ENCODE measurements around the gene FXYD1.
"Not testable (repeated sequence)": the region's sequence is repeated elsewhere in the genome, so short reads cannot be mapped to it uniquely, and the experiment has no call there.

Gene FXYD1

GRCh38 chr19:35144259-35144599 lies 5.6 kb downstream of the FXYD1 start:
- no peak for DNase-seq

GRCh38 chr19:35144600-35145436 lies 6.2 kb downstream of the FXYD1 start:
- DNase-seq: peak; percentile 27

GRCh38 chr19:35146746-35147459 lies 8.3 kb downstream of the FXYD1 start:
- no peak for DNase-seq

- no peak for DNase-seq
Measured at GRCh38 chr19:35149463-35149862, 10.8 kb downstream of the FXYD1 start.

DNA sequence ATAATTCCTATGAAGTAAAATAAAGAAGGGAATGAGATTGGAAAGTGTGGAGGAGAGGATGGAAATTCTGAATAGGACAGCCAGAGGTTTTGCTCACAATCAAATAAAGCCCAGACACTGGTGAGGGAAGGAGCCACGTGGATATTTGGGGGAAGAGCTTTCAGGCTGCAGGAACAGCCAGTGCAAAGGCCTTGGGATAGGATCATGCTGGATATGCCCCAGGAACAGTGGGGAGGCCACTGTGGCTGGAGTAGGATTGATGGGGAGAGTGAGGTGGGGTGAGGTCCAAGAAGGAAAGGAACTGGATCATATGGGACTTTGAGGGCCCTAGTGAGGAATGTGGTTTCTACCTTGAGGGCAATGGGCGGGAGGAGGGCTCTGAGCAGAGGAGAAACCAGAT lies 11.8 kb downstream of the FXYD1 start:
- DNase-seq: no peak

DNA sequence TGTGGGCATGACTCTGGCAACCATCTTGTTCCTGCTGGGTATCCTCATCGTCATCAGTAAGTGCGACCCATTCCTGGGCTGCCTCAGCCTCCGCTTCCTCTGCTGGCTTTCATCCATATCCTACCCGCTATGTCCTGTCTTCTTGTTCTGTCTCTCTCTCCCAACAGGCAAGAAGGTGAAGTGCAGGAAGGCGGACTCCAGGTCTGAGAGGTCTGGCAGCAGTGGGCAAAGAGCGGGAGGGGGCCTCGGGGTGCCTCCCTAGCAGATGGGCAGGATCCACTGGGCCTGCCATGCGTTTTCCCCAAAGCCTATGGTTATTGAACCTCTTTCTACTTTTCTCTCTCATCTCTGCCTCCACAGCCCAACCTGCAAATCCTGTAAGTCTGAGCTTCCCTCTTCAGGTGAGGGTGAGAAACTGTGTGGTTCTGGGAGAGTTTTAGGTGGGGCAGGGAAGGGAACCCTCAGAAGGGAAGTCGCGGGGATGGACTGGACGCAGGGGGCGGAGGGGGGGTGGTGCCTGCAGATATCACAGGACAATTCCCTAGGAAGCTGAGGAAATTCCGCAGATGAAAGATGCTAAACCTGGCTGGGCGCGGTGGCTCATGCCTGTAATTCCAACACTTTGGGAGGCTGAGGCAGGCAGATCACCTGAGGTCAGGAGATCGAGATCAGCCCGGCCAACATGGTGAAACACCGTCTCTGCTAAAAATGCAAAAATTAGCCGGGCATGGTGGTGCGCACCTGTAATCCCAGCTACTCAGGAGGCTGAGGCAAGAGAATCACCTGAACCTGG lies 12.8 kb downstream of the FXYD1 start:
- no peak for DNase-seq

- DNase-seq: not testable (repeated sequence)
Measured at GRCh38 chr19:35153129-35153522, 14.5 kb downstream of the FXYD1 start.

- no peak for DNase-seq
Measured at GRCh38 chr19:35153701-35154524, 15.3 kb downstream of the FXYD1 start.

- DNase-seq: no peak
Measured at GRCh38 chr19:35154525-35155406, 16.1 kb downstream of the FXYD1 start, which contains the start of gene FXYD5. Gene FXYD5, plus strand, starts transcription at chr19:35154735. Its CDS starts 816 bp downstream, at chr19:35155551.

- no peak for DNase-seq
Measured at GRCh38 chr19:35155441-35155840, 16.8 kb downstream of the FXYD1 start.

DNA sequence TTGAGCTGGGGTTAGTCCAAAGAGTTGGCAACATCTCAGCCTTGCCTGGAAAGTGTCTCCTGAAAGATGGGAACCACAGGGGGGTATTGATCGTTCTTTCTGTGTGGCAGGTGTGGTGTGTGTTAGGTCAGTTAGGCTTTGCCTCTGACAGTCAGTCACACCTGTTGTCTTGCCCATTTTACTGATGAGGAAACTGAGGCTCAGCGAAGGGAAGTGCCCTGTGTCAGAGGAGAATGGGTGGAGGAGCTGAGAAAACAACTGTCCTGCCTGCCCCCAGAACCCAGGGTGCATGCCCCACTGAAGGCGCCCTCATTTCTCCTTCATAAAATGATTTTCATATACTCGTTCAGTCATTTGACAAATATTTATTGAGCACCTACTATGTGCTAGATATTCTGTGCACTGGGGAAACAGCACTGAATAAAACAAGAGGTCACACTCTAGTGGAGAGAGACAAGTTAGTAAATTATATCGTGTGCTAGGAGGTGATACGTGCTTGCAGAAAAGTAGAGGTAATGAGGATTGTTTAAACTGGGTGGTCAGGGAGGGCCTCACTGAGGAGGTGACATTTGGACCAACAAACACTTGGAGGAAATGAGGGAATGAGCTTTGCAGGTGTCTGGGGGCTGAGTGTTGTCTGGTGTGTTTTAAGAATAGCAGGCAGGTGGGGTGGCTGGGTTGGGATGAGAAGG lies 17.5 kb downstream of the FXYD1 start:
- DNase-seq: no peak

- no peak for DNase-seq
Measured at GRCh38 chr19:35156673-35157014, 18.0 kb downstream of the FXYD1 start.

DNA sequence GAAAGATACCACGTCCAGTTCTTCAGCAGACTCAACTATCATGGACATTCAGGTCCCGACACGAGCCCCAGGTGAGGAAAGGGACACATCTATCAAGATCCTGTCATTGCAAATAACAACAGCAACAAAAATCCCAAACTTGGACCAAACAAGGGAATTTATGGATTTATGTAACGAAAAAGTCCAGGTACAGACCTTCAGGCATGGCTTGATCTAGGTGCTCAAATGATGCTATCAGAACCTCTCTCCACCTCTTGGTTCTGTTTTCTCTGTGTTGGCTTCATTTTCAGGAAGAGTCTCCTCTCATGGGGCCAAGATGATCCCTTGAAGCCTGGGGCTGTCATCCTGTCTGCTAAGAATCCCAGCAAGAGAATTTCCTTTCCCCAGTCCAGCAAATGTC lies 18.8 kb downstream of the FXYD1 start:
- no peak for DNase-seq

DNA sequence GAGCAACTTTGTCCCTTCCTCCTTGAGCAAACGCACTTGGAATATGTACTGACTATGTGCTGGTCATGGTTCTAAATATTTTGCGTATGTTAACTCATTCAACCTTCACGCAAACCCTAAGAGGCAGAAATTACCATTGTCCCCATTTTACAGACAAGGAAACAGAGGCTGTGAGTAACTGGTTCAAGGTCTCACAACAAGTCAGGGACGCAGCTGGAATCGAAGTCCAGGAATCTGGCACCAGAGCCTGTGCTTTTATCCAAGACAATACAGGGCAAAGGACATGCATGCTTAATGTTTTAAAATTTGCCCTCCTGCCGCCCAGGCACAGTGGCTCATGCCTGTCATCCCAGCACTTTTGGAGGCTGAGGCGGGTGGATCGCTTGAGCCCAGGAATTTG lies 21.0 kb downstream of the FXYD1 start:
- no peak for DNase-seq

DNA sequence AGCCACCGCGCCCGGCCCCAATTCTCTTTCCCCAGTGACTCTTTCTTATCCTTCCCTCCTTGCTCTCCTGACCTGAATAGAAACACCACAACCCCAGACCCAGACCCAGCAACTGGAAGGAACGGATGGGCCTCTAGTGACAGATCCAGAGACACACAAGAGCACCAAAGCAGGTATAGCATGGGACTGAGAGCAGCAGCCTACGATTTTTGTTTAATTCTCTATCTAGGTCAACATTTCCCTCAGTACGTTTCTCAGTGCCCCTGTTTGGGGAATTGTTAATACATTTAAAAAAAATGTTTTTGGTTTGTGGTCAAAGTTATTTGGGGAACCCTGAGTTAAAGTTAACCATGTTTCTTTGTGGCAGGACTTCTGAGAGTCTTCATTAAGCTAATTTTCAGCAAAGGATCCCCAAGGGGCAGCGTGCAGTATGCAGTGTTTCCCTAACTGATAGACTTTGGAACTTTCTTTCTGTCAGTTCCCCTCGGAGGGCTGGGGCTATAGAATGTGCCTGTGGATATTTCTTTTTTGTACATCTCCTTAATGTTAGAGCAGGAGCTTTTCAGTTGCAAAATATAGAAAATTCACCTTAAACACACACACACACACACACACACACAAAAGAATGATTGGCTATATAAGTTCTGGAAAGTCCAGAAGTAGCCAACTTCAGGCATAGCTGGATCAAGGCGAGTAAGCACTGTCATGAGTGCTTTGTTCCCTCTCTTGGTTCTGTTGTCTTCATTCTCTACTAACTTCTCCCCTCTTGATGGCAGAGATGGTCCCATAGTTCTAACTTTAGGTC lies 22.2 kb downstream of the FXYD1 start:
- no peak for DNase-seq

DNA sequence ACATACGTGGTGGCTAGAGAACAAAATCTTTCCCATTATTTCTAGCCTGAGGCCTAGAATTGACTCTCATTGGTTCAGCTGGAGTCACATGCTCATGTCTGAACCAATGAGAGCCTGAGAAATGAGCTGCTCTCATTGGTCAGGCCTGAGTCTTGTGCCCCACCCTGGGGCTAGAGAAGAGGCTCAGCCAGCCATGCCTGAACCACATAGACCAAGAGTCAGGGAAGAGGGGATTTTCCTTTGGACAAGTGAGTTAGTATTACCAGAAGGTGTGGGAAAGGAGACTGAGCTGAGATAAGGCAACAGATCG lies 22.8 kb downstream of the FXYD1 start:
- no peak for DNase-seq

DNA sequence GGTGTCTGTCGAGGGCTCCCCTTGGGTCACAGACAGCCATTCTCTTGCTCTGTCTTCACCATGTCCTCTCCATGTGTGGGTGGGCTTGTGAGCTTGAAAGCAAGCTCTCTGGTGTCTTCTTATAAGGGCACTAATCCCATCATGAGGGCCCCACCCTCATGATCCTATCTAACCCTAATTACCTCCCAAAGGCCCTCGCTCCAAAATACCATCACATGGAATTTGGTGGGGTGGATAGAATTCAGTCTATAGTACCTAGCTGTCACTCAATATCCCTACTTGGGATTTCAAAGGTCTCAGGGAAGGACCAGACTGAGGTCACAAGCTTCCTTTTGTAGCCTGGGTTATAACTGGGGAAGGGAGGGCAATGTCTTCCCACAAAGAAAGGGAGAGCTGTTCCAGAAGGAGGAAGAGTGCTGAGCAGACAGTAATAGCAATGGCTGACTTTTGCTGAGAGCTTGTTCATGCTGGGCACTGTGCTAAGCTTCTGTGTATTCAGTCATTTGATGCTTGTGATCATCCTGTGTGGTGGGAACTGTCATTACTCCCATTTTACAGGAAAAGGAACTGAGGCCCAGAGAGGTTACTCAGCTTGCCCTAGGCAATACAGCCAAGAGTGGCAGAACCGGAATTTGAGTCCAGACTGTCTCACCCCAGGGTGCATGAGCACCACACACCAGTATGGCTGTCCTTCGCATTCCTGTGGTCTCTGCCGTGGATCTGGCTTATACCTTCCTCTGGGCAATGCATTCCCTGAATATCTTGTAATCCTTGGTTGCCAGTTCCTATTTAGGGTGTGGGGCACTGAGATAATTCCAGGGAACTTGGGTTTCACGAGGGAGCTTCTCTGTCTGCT lies 24.1 kb downstream of the FXYD1 start:
- no peak for DNase-seq

DNA sequence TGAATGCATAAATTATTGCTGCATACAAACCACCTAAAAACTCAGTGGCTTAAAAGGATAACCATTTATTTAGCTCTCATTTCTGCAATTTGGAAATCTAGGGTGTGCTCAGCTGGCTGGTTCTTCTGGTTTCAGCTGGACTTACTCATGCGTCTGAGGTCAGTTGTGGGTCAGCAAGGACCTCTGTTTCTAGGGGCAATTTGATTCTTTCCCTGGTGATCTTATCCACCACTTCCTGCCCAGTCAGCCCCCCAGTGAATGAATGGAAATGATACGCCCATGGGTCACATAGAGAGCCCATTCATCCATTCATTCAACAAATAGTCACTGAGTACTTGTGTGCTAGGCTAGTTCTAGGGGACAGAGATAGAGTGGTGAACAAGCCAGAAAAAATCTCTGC lies 25.8 kb downstream of the FXYD1 start:
- DNase-seq: no peak
